ENCODE measurements around the gene LPAR3.

Gene LPAR3

DNA sequence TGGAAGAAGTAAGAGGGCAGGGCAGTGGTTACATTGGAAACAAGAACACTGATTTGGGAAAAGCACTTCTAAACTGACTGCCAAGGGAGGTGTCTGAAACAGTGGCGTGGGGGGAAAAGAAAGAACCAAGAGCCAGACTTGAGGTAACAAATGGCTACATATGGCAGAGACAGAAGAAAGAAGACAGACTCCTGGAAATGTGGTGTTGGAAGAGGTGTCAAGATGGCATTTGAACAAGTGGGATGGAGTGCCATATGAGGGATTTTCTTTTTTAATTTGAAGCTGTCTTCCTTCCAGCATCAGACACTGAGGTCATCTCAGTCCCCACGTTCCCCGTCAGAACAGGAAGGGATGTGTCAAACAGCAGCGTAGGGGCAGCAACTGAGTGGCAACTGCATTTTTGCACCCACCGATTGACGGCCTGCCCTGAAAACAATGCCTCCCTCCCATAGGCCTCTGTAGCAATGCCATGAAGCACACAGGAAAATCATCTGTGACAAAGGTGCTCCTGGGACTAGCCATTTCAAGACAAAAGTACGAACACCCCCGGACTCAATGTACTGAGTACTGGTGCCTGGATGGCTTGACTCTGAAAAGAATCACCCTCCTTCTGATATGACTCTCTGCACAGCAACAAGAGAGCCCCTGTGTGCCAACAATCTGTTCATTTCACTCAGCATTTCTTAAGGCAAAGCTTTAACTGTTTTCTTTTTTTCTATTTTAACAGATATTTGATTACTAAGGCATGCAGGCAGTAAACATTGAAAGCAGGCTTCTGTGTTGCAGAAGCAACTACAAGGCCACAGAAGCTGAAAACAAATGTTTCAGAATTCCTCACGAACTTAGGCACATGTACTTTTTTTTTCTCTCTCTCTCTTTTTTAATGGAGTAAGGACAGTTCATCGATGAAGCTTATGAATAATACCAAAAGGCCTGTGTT, 37.0 kb downstream of the LPAR3 start:
- no peak for DNase-seq

DNA sequence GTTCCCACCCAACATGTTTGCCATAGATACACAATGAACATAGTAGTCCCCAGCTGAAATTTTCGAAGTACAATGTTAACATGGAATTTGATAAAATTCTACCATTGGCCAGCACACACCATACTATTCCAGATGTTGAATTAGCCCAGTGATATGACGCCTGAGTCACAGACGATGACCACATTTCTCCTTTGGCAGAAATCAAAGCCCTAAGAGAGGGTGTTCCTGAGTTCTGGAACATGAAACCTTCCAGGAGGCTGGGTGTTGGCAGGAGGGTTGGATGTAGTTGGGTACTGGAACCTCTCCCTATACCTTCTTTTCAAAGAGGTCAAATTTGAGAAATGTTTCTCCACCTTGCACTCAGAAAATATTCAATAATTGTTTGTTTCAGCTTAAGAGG, 37.8 kb downstream of the LPAR3 start:
- DNase-seq, result no peak

DNA sequence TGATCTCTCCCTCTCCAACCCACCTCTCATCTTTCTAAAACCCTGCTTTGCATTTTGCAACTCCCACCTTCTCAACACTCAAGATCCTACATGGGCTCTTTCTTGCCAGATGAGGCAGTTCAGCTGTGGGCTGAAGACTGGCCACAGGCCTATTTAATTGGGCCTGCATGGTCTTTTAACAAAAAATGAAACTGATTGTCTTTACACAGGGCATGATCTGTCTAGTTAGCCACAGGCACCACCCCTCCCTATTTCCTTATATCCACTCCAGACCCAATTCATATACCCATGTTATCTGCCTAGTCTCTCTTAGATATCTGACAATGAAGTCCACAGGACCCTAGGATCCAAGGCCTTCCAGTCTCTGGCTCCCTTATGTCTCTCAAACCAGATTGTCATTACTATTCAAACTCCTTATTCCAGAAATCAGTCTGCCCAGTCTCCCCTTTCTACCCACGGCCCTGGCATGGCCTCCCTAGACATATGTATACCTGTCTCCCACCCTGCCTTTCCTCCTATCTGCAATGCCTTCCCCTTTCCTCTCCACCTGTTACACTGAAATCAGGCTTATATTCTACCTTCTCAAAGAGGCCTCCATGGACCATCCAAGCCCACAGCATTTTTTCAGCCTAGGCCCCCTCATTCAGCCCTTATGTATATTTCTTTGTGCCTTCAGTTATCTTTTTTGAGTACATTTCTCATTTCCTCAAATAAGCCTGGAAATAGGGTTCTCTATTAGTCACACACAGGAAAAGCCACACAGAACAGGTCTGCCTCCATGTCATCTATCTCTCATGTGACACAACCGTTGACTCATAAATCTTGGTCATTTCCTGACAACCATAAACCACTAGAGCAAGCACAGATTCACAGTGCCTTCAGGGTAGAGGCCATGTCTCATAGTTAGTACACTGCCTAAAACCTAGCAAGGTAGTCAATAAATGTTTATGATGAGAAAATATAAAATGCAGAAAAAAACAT, 39.0 kb downstream of the LPAR3 start:
- DNase-seq, result no peak

DNA sequence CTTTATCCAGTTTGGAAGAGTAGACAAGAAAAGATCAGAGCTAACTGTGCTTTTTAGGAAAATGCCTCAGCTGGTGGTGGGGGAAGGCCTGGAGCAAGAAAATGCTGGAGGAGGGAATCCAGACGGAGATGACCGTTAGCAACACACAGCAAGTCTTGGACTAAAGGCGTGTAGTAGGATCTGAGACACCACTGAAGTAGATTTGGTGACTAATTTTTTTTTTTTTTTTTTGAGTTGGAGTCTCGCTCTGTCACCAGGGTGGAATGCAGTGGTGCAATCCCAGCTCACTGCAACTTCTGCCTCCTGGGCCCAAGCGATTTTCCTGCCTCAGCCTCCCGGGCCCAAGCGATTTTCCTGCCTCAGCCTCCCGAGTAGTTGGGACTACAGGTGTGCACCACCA, 41.2 kb downstream of the LPAR3 start:
- DNase-seq, result no peak

DNA sequence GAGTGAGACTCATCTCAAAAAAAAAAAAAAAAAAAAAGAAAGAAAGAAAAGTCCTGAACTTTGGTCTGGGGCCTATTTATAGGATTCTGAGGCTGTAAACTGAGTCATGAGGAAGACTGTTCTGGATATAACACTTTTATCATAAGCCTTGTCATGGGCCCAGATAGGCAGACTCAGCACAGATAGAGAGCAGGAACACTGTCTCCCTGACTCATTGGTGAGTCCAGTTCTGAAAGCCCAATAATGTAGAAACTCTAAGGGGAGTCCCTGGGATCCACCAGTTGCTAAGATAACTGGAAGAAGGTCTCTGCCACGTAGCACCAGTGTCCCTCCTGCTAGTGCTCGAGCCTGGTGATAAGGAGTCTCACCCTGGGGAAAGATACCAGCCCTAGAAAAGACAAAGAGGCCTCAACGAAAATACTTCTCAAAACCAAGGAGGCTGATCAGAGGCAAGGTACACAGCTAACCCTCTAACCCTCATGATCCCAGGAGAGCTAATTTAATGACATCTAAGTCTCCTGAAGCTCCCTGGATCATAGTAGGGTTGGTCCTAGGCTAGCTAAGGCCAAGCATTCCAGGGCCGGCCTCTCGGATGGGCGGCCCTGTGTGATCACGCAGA, 43.5 kb downstream of the LPAR3 start:
- DNase-seq, result no peak

DNA sequence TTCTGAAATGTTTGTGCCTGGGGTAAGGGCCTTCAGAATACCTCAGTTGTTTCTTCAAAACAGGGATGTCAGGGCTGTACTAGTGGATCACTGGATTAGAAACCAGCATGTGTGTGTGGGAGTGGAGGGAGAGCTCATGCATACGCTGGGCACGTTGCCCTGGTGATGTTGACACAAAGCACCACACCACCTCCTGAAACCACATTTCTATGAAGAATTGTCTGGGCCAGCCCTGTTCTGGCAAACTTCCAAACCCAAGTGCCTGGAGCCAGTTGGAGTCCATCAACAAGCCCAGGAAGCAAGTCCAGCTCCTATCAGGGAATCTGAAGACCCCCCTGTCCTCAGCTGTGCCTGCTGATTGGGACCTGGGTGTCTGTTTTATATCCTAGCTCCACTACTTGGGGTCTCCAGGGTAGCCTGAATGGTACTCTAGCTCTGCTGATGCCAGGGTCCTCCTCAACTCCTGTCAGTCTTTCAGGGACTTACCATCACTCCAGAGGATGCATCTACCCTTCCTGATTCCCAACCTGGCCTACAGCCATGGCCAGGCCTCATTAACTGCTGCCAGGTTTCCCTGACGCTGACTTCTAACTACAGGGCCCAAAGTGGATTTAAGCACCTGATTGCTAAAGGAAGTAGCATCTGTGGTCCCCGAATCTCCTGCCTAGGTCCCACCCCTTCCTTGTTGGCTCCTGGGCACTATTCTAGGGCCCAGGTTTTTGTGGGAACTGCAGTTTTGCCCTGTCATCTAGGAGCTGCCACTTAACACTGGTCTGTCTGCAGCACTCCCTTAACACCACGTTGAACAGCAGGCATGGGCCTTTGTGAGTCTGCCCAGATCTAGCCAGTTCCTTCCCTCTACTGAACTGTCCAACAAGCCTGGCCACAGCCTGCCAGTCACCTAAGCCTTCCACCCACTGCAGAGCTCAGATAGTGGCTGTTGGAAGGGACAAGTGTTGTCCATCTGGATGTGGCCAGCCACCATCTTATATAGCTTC, 45.5 kb downstream of the LPAR3 start:
- peak; percentile 70 for DNase-seq

DNA sequence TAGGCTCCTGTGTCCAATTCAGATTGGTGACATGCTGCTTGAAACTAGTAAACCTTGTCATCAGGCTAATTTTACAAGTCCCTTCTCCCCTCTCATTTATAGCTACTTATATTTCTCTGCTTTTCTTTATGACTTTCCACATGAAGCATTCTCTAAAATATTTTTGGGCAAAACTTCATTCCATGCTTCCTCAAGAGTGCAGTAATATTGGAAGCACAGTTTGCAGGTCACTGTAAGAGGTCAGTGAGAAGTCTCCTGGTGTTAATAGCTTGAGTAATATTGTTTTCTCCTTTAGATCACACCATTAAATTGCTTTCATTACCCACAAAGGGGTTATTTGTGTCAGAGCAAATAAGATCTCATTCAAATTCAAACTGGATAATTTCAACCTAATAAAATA, 46.6 kb downstream of the LPAR3 start:
- DNase-seq, result no peak

DNA sequence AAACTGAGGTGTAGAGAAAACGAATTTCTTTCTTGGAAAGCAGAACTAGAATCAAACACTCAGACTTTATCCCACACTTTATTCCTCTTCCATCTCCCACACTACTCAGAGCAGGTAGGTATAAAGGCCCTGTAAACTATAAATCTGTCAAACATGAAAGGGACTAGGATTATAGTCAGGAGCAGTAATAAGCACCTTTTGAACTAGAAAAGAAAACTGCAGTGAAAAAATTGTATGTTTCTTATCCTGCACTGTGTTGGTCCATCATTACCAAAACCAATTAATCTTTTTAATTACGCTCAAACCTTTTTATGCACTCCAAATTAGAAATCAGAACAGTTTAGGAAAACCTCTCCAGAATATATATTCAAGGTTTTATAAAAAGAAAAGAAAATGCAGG, 47.6 kb downstream of the LPAR3 start:
- no peak for DNase-seq

DNA sequence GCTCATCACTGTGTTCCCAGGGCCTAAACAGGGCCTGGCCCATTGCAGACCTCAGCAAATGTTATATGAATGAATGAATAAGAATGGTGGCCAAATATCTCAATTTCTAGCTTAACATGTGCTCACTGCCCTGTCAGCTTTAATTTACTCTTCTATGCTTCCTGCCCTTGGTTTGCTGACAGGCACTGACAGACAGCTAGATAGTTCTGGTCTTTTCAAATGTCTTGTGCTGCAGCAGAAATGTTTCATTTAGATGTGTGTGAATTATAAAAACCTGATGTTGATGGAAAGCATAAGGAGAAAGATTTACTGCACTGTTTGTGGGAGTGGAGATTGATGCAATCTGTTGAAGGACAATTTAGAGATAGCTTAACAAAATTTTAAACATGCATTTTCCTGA, 48.9 kb downstream of the LPAR3 start:
- no peak for DNase-seq

DNA sequence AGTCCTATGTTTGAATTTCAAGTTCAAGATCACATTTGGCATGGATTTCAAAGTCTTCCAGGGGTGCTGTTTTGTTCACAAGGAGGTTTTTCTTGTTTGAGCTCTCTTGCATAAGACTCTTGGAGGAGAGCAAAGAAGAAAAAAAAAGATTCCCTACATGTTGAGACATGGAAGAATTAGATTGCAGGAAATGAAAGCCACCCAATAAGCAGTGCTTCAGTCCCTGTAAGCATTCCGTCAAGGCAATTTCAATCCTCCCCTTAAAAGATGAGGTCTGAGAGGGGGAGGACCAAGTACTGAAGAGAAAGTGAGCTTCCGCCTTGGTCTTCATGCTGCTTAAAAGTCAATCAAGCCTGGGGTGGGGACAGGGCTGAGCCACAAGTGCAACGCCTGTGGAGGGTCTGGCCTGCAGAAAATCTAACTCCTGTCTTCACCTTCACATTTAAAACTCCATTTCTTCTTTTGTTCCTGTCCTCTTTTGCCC, 50.2 kb downstream of the LPAR3 start:
- no peak for DNase-seq

DNA sequence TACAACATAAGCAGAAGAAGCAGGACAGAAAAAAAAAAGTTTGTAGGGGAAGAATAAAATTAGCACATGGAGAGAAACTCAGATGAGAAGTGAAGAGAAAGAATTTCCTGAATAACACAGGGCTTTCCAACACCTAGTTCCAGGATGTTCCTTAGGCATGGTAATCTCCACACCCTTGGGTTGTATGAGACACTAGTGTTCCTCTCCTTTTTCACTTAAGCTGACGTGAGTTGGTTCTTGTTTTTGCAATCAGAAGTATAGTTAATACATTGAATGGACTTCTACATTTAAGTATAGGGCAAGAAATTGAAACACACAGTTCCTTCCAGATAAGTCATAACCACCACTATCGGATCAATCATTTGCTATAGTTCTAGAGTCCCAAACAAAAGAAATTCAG, 51.0 kb downstream of the LPAR3 start:
- no peak for DNase-seq

DNA sequence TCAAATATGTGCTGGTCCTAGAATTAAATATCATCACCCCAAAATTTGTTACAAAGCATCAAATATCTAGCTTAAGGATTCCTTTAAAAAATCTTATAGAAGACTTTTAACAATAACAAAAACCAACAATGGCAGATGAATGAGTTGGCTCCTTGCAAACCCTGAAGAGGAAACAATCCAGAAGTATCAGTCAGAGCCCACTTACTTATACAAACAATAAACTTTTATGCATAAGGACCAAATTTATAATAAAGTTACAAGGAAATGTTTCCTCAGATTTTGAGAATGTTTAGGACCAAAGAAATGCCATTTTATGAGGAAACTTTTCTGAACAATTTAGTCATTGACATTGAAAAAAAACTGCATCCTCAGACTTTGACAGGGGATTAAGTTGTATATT, 52.7 kb downstream of the LPAR3 start:
- no peak for DNase-seq

DNA sequence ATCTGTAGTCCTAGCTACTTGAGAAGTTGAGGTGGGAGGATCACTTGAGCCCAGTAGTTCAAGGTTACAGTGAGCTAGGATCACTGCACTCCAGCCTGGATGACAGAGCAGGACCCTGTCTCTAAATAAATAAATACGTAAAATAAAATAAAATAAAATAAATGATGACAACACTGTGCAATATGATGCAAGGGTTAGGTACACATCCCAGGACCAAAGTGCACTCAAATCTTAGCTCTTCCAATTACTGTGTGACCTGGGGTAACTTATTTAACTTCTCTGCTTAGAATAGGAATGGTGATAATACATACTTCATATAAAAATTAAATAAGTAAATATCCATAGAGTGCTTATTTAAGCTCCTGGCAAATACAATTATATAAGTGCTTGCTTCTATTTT, 53.5 kb downstream of the LPAR3 start:
- no peak for DNase-seq

DNA sequence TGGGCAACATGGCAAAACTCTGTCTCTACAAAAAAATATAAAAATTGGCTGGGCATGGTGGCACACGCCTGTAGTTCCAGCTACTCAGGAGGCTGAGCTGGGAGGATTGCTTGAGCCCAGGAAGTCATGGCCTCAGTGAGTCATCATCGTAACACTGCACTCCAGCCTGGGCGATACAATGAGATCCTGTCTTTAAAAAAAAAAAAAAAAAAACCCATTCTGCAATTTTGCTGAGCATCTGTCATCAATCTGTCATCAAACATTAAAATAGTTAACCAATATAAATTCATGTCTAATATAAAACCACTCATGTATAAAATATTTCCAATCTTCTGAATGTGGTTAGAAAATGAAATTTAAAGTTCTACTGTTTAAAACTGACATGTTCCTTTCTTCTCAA, 56.9 kb downstream of the LPAR3 start:
- DNase-seq, result no peak

DNA sequence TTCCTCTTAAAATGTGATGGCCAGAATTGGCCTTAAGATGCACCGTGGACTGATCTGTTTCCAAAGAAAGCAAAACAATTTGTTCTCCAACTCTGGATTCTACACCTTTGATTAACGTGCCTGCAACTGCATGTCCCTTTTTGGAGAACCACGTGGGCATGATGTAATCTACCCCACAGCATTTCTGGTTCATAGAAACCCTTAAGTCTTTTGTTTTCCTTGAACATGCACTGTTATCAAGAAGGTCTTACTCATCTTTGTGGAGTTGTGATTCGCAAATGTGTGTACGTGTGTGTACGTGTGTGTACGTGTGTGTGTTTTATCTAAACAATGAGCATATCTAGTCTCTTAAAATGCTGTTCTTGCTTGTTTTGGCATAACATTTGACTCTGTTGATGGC, 57.8 kb downstream of the LPAR3 start:
- DNase-seq, result no peak

DNA sequence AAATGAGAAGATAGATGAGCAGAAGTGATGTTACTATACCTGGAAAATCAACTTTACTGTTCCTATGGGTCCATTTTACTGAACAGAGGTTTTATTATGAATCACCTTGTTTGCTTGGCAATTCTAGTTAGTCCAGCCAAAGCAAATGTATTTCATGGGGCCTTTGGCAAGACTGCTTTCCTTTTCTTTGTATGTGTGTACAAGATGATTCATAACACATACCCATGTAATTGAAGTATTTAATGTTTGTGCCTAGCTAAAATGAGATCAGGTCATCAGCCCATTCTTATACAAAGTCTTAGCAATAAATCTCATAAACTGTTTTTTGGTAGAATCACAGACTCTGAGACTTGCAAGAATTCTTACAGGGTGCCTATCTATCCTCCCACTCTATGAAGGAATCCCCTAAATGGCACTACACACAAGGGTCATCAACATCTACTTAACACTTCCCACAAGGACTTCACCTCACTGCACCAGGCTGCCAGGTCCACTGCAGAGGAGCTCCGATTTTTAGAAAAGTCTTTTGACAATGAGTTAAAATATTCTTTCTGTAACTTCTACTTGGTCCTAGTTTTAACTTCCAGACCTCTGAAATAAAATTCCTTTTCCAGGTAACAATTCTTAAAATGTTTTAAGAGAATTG, 58.5 kb downstream of the LPAR3 start:
- DNase-seq, result no peak

DNA sequence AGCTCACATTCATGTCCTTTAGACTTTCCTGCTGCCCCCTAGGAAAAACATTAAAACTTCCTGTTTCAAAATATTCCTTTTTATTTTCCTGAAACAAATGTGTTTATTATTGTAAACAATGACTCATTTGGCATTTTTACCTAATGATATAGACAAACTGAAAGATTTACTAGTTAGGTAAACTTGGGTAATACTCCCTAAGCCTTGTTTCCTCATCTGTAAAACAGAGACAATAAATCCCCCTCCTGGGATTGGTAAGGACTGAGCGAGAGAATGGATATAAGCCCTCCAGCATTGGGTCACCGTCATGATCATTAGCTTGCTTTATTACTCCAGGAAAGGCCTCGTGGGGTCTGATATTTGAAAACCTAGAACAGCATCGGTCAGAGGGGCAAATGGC, 59.8 kb downstream of the LPAR3 start:
- DNase-seq, result no peak

DNA sequence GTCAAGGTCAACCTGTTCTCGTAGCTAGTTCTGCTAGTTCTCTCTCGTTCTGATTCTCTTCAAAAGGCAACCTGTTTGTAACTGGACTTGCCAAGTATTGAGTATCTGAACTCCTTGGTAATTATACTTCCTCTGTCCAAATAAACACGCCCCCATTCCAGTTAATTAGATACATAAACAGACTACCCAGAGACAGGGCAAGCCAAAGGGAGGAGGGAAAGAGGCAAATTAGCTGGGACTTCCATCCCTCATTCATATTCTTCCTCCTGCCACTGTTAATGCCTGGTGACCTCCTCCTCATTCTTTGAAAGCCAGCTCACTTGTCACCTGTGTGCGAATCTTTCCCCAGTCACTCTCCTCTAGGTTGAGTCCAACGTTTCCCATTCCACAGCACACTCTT, 62.9 kb downstream of the LPAR3 start:
- DNase-seq, result no peak

DNA sequence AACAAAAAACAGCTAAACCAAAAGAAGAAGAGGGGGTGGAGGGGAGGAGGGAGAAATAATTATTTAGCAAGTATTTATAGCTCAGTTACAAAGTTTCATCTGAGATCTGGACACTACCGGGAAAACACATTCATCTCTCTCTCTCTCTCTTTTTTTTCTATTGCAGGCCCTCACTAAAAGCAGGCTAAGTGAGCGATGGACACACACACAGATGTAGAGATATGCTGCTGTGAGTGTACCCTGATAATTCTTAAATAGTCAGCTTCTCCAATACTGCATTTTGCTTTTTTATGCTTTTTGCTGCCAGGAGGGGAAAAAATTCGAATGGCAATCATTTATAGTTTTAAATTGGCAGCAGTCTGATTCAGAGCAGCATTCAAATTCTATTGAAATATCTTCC, 65.0 kb downstream of the LPAR3 start:
- no peak for DNase-seq

DNA sequence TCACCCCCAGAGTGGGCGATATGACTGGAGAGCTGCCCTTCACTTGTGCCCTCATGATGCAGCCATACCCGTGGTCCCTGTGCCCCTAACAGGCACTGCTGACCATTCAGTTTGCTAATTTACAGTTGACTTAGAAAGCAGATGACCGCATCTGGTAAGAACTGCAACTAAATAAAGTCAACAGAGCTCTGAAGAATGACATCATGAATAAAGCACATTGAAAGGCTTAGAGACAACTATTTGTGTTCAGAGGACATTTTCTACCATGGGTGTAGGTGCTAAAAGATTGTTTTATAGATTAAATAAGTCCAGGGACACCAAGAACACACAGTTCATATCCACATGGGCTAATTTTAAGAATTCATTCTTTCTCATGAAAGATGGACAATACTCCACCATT, 65.5 kb downstream of the LPAR3 start:
- DNase-seq, result no peak

DNA sequence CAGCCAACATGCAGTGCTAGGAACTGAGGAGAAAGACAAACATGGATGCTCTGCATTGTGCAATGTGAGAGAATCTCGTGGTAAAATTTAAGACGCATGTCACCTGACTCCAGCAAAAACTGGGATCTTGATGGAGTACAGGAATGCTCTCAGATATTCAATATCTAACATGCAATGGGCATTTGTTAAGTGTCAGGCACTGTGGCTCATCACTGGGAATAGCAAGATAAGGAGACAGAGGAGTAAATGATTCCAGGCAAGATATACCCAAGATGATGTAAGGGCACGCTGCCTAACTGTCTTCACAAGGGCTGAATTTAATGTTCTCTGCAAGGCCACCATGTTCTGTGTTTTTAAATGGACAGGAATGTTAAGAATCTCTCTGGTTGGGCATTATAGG, 67.8 kb downstream of the LPAR3 start:
- no peak for DNase-seq

Data from left hindlimb (tissue), 1 donor.